ENCODE results near the gene NFIB. TPM values are rescaled to one million over a fixed set of nuclear protein-coding genes. Genes with fewer than 3 reads are reported as not detected.

The NFIB gene
- polyA plus RNA-seq, 3 donors: not detected

- WGBS (ENCODE audit: insufficient coverage): no CpG with 5 or more reads among the region's 4 CpGs
- H3K9me3 ChIP-seq (replicated peaks in 1 of 2; ENCODE audit: control insufficient read depth in 1 of 2, insufficient read depth in 1 of 2, low read length in 2 of 2): peaks cover 0 to 3% of the 10 kb centered on the region in 2 donors
- Mint-ChIP-seq H3K36me3 (no peaks in the 10 kb centered on the region), H3K4me3 (no peak overlapping the region), H3K9me3 (peaks cover 2 to 11% (median 3%) of the 10 kb centered on the region in 7 donors), H3K4me1 (no peaks in the 10 kb centered on the region), H3K27ac (no peak overlapping the region), H3K27me3 (ENCODE audit: low read depth in 3 of 3) (peaks cover 0 to 3% (median 0%) of the 10 kb centered on the region in 3 donors)
- TF ChIP-seq CTCF (IDR thresholded peaks at IDR 0.05): no peak
- intact Hi-C loops (cut with micrococcal nuclease): no loop called here
- no peaks in the 10 kb centered on the region for H4K20me1 ChIP-seq (ENCODE audit: insufficient read depth, low read length)
- no peaks in the 10 kb centered on the region for H3K36me3 ChIP-seq (replicated peaks in 1 of 2; ENCODE audit: control insufficient read depth in 1 of 2, insufficient read depth in 2 of 2, low read length in 2 of 2)
- no peak overlapping the region for H3K9ac ChIP-seq (ENCODE audit: insufficient read depth, low read length, poor library complexity, severe bottlenecking)
- no peak for DNase-seq
- H3K27me3 ChIP-seq (ENCODE audit: control insufficient read depth in 2 of 2, insufficient read depth in 2 of 2, low read length in 2 of 2): no peaks in the 10 kb centered on the region
- no peak overlapping the region for H3K4me3 ChIP-seq (replicated peaks in 1 of 3; ENCODE audit: low read depth in 2 of 3, low read length in 3 of 3)
- H2AFZ ChIP-seq (ENCODE audit: insufficient read depth, low read depth, low read length, poor library complexity, severe bottlenecking): no peak overlapping the region
- H3K79me2 ChIP-seq (ENCODE audit: insufficient read depth, low read length): no peaks in the 10 kb centered on the region
- no peak overlapping the region for H3K4me2 ChIP-seq (replicated peaks; ENCODE audit: extremely low read depth, low read length, poor library complexity, severe bottlenecking)
- no peaks in the 10 kb centered on the region for H3K4me1 ChIP-seq (ENCODE audit: control insufficient read depth in 1 of 2, insufficient read depth in 2 of 2, low read length in 2 of 2)
- no peak overlapping the region for H3K27ac ChIP-seq (ENCODE audit: low read depth in 1 of 2, low read length in 2 of 2)
These were observed 276.6 kb downstream of the NFIB start for GRCh38 chr9:14037331-14037730.

GRCh38 chr9:14033067-14033466 lies 280.9 kb downstream of the NFIB start:
- Histone ChIP-seq H4K20me1 (ENCODE audit: insufficient read depth, low read length) (no peaks in the 10 kb centered on the region), H3K36me3 (replicated peaks in 1 of 2; ENCODE audit: control insufficient read depth in 1 of 2, insufficient read depth in 2 of 2, low read length in 2 of 2) (no peaks in the 10 kb centered on the region), H3K79me2 (ENCODE audit: insufficient read depth, low read length) (no peaks in the 10 kb centered on the region), H3K9me3 (replicated peaks in 1 of 2; ENCODE audit: control insufficient read depth in 1 of 2, insufficient read depth in 1 of 2, low read length in 2 of 2) (no peaks in the 10 kb centered on the region), H2AFZ (ENCODE audit: insufficient read depth, low read depth, low read length, poor library complexity, severe bottlenecking) (no peak overlapping the region), H3K4me2 (replicated peaks; ENCODE audit: extremely low read depth, low read length, poor library complexity, severe bottlenecking) (no peak overlapping the region), H3K27me3 (ENCODE audit: control insufficient read depth in 2 of 2, insufficient read depth in 2 of 2, low read length in 2 of 2) (no peaks in the 10 kb centered on the region), H3K4me3 (replicated peaks in 1 of 3; ENCODE audit: low read depth in 2 of 3, low read length in 3 of 3) (no peak overlapping the region), H3K4me1 (ENCODE audit: control insufficient read depth in 1 of 2, insufficient read depth in 2 of 2, low read length in 2 of 2) (no peaks in the 10 kb centered on the region), H3K9ac (ENCODE audit: insufficient read depth, low read length, poor library complexity, severe bottlenecking) (no peak overlapping the region), H3K27ac (ENCODE audit: low read depth in 1 of 2, low read length in 2 of 2) (no peak overlapping the region)
- no peak for TF ChIP-seq CTCF (IDR thresholded peaks at IDR 0.05)
- WGBS (ENCODE audit: insufficient coverage): no CpG with 5 or more reads among the region's 3 CpGs
- no peak overlapping the region for H3K4me3 Mint-ChIP-seq
- no peaks in the 10 kb centered on the region for H3K4me1 Mint-ChIP-seq
- peaks cover 0 to 6% (median 2%) of the 10 kb centered on the region in 7 donors for H3K9me3 Mint-ChIP-seq
- H3K36me3 Mint-ChIP-seq: no peaks in the 10 kb centered on the region
- DNase-seq: no peak
- intact Hi-C loops (cut with micrococcal nuclease): loop anchor here in 1 of 2 donors (1.0 kb wide), 1 partner anchor 9 kb away; no protein-coding TSS in a partner anchor
- peaks cover 0 to 2% (median 2%) of the 10 kb centered on the region in 3 donors for H3K27me3 Mint-ChIP-seq (ENCODE audit: low read depth in 3 of 3)
- no peak overlapping the region for H3K27ac Mint-ChIP-seq

Data from CD14-positive monocyte (primary cell).